IMR-90 (cell line): Measurements from ENCODE around the gene FAM221A. TPM values are rescaled to one million over a fixed set of nuclear protein-coding genes. Genes with fewer than 3 reads are reported as not detected.

Source experiments
- ATAC-seq: fragments of 200-7000 bp; cut with Tn5 transposase; 2 replicates; pipeline ENCODE4 v1.9.1; 2020; ENCODE audit warnings: low read depth, mild to moderate bottlenecking, moderate library complexity
- BruUV-seq: library from RNA; stranded (reverse); fragments of 400-500 nt; replicated peaks from 2 replicates; lab custom pipeline; 2021; lab: Mats Ljungman, UMichigan
- CTCF ChIA-PET: fragments of 300-600 bp; formaldehyde crosslinking; extraction: SDS; loops from one replicate; lab custom pipeline; 2021; ENCODE audit warnings: antibody characterized with exemption; lab: Yijun Ruan, JAX
- POLR2A ChIA-PET: fragments of 300-600 bp; sonication (Branson Sonifier 250); formaldehyde crosslinking; loops from one replicate; lab custom pipeline; 2022; ENCODE audit warnings: antibody characterized with exemption; ENCODE audit not compliant: unreplicated experiment; lab: Charles Lee
- DNase-seq: peaks from one replicate; pipeline ENCODE4 v3.0.0; 2013
- H2AFZ ChIP-seq: replicated peaks from 2 replicates; pipeline ENCODE3; 2013; ENCODE audit warnings: low read length, mild to moderate bottlenecking; ENCODE audit not compliant: poor library complexity
- H2AK5ac ChIP-seq: 2 replicates; pipeline ENCODE4 v1.6.1; 2013; ENCODE audit warnings: low read depth, low read length, inconsistent platforms
- H2AK9ac ChIP-seq: replicated peaks from 2 replicates; pipeline ENCODE3; 2013; ENCODE audit warnings: mild to moderate bottlenecking, low read depth, low read length, moderate library complexity; ENCODE audit not compliant: poor library complexity
- H2BK120ac ChIP-seq: 2 replicates; pipeline ENCODE4 v1.6.1; 2013; ENCODE audit warnings: low read depth, low read length, inconsistent platforms
- H2BK15ac ChIP-seq: 3 replicates; pipeline ENCODE4 v1.6.1; 2013; ENCODE audit warnings: low read depth, low read length, inconsistent platforms
- H2BK20ac ChIP-seq: 2 replicates; pipeline ENCODE4 v1.6.1; 2013; ENCODE audit warnings: low read depth, mild to moderate bottlenecking, inconsistent platforms, low read length, moderate library complexity
- H2BK5ac ChIP-seq: 2 replicates; pipeline ENCODE4 v1.6.1; 2013; ENCODE audit warnings: mild to moderate bottlenecking, low read depth, low read length, inconsistent platforms; ENCODE audit not compliant: poor library complexity, severe bottlenecking
- H3K14ac ChIP-seq: replicated peaks from 2 replicates; pipeline ENCODE4 v1.6.1; 2013; ENCODE audit warnings: low read depth, low read length, inconsistent platforms
- H3K18ac ChIP-seq: 2 replicates; pipeline ENCODE4 v1.6.1; 2013; ENCODE audit warnings: low read depth, low read length, control low read depth
- H3K23ac ChIP-seq: 2 replicates; pipeline ENCODE4 v1.6.1; 2013; ENCODE audit warnings: low read depth, low read length, inconsistent platforms
- H3K27ac ChIP-seq: 2 replicates; pipeline ENCODE4 v1.5.1; 2013; ENCODE audit warnings: mild to moderate bottlenecking, control low read depth, low read length; ENCODE audit not compliant: insufficient read depth
- H3K27me3 ChIP-seq: 2 replicates; pipeline ENCODE4 v1.6.1; 2013; ENCODE audit warnings: low read length; ENCODE audit not compliant: control insufficient read depth, insufficient read depth
- H3K36me3 ChIP-seq: 2 replicates; pipeline ENCODE4 v1.6.1; 2013; ENCODE audit warnings: low read length, mixed read lengths; ENCODE audit not compliant: control insufficient read depth, insufficient read depth
- H3K4ac ChIP-seq: 2 replicates; pipeline ENCODE4 v1.6.1; 2013; ENCODE audit warnings: low read depth, low read length, inconsistent platforms
- H3K4me1 ChIP-seq: 2 replicates; pipeline ENCODE4 v1.6.1; 2013; ENCODE audit warnings: low read length, mixed read lengths; ENCODE audit not compliant: control insufficient read depth, insufficient read depth
- H3K4me2 ChIP-seq: 2 replicates; pipeline ENCODE4 v1.6.1; 2013; ENCODE audit warnings: low read depth, mild to moderate bottlenecking, control low read depth, low read length, moderate library complexity
- H3K4me3 ChIP-seq: 2 replicates; pipeline ENCODE4 v1.5.1; 2013; ENCODE audit warnings: low read depth, mild to moderate bottlenecking, control low read depth, low read length, moderate library complexity; ENCODE audit not compliant: insufficient read depth
- H3K56ac ChIP-seq: 2 replicates; pipeline ENCODE4 v1.6.1; 2013; ENCODE audit warnings: low read length, inconsistent platforms; ENCODE audit not compliant: insufficient read depth; ENCODE audit errors: extremely low read depth
- H3K79me1 ChIP-seq, 2 experiments: 2 replicates each; pipeline ENCODE4 v1.6.1; 2013; ENCODE audit warnings: low read length in 2 of 2, inconsistent platforms in 1 of 2, low read depth in 1 of 2
- H3K9ac ChIP-seq: 2 replicates; pipeline ENCODE4 v1.6.1; 2013; ENCODE audit warnings: low read depth, low read length, control low read depth
- H3K9me1 ChIP-seq: 2 replicates; pipeline ENCODE4 v1.6.1; 2013; ENCODE audit warnings: low read length, inconsistent platforms; ENCODE audit not compliant: insufficient read depth
- H3K9me3 ChIP-seq: 2 replicates; pipeline ENCODE4 v1.6.1; 2013; ENCODE audit warnings: low read length; ENCODE audit not compliant: control insufficient read depth, insufficient read depth
- H4K20me1 ChIP-seq: 2 replicates; pipeline ENCODE4 v1.6.1; 2013; ENCODE audit warnings: low read length, inconsistent platforms; ENCODE audit not compliant: insufficient read depth
- H4K5ac ChIP-seq: 2 replicates; pipeline ENCODE4 v1.6.1; 2013; ENCODE audit warnings: mild to moderate bottlenecking, low read depth, low read length, control low read depth
- H4K8ac ChIP-seq, 2 experiments: 2 replicates each; pipeline ENCODE4 v1.6.1; 2013; ENCODE audit warnings: low read depth in 2 of 2, low read length in 2 of 2, control low read depth in 1 of 2, inconsistent platforms in 1 of 2
- H4K91ac ChIP-seq: 2 replicates; pipeline ENCODE4 v1.6.1; 2013; ENCODE audit warnings: low read depth, low read length, inconsistent platforms; ENCODE audit not compliant: insufficient read depth
- BHLHE40 ChIP-seq: fragments of 150-350 bp; IDR thresholded peaks from 2 replicates; pipeline ENCODE4 v1.6.1; 2016; ENCODE audit warnings: mild to moderate bottlenecking, low read depth, low read length
- CEBPB ChIP-seq: IDR thresholded peaks from 2 replicates; pipeline ENCODE4 v1.6.1; 2012; ENCODE audit warnings: low read depth, low read length, improper control_type of control experiment
- CHD1 ChIP-seq: IDR thresholded peaks from 2 replicates; pipeline ENCODE4 v1.6.1; 2012; ENCODE audit warnings: low read depth, low read length, improper control_type of control experiment
- FOS ChIP-seq: fragments of 150-350 bp; IDR thresholded peaks from 2 replicates; pipeline ENCODE4 v1.6.1; 2016; ENCODE audit warnings: low read depth, low read length
- MAFK ChIP-seq: IDR thresholded peaks from 2 replicates; pipeline ENCODE4 v1.6.1; 2012; ENCODE audit warnings: low read depth, low read length, improper control_type of control experiment
- MAZ ChIP-seq: IDR thresholded peaks from 2 replicates; pipeline ENCODE4 v1.6.1; 2012; ENCODE audit warnings: low read depth, mild to moderate bottlenecking, low read length, improper control_type of control experiment, moderate library complexity, borderline replicate concordance
- MXI1 ChIP-seq: IDR thresholded peaks from 2 replicates; pipeline ENCODE4 v1.6.1; 2012; ENCODE audit warnings: low read depth, mild to moderate bottlenecking, low read length, moderate library complexity, borderline replicate concordance
- NFE2L2 ChIP-seq: fragments of 150-350 bp; IDR thresholded peaks from 2 replicates; pipeline ENCODE4 v1.6.1; 2016; ENCODE audit warnings: low read depth, mild to moderate bottlenecking, low read length
- POLR2A ChIP-seq: IDR thresholded peaks from 2 replicates; pipeline ENCODE4 v1.6.1; 2012; ENCODE audit warnings: mild to moderate bottlenecking, low read depth, low read length
- RAD21 ChIP-seq: IDR thresholded peaks from 2 replicates; pipeline ENCODE4 v1.6.1; 2012; ENCODE audit warnings: low read length, improper control_type of control experiment
- RCOR1 ChIP-seq: IDR thresholded peaks from 2 replicates; pipeline ENCODE4 v1.6.1; 2012; ENCODE audit warnings: mild to moderate bottlenecking, low read length, improper control_type of control experiment; ENCODE audit not compliant: insufficient replicate concordance
- RFX5 ChIP-seq: IDR thresholded peaks from 2 replicates; pipeline ENCODE4 v1.8.0; 2012; ENCODE audit warnings: low read depth, mild to moderate bottlenecking, low read length, moderate library complexity
- WGBS, 2 experiments: methylation state at CpG; one replicate each; pipeline versions ENCODE4 v1.1.5 to v1.1.7; 2013; ENCODE audit warnings: missing lambda C conversion rate in 2 of 2; ENCODE audit not compliant: insufficient read length in 1 of 2; ENCODE audit errors: extremely low coverage in 2 of 2; 5-methylcytosine and 5-hydroxymethylcytosine counted together
- dilution Hi-C: fragments of 300-500 bp; cut with HindIII; formaldehyde crosslinking; loops from one replicate; pipeline ENCODE4 v1.14.3; 2018; ENCODE audit warnings: low sequenced_read_pairs; ENCODE audit not compliant: unreplicated experiment
- in situ Hi-C: fragments of 300-500 bp; cut with MboI; formaldehyde crosslinking; loops from 3 replicates; pipeline ENCODE4 v1.14.3; 2019; ENCODE audit warnings: low sequenced_read_pairs, inconsistent platforms, mixed read lengths
- intact Hi-C: fragments of 100-400 bp; cut with micrococcal nuclease; formaldehyde crosslinking; loops from 2 replicates; pipeline ENCODE4 v1.10.0; 2022
- polyA plus RNA-seq, 3 experiments: library from polyadenylated mRNA; depleted of rRNA; stranded (reverse); fragments of >200 nt; gene quantifications; 2 replicates each; pipeline ENCODE4 v1.2.3, GENCODE V29; 2012; ENCODE audit warnings: low replicate concordance in 1 of 3
- total RNA-seq: library from RNA; depleted of rRNA; stranded (reverse); fragments of >200 nt; gene quantifications from 2 replicates; pipeline ENCODE4 v1.2.3, GENCODE V29; 2012
- TF ChIP-seq, protein P1 (sequence below): conservative IDR thresholded peaks from 2 replicates; pipeline ENCODE4 v1.5.1; 2012; ENCODE audit warnings: mild to moderate bottlenecking, low read depth, low read length, improper control_type of control experiment
- TF ChIP-seq, protein P2 (sequence below): fragments of 150-350 bp; IDR thresholded peaks from 2 replicates; pipeline ENCODE4 v1.6.1; 2016; ENCODE audit warnings: low read depth, mild to moderate bottlenecking, low read length, moderate library complexity, borderline replicate concordance

Gene FAM221A
- total and polyA plus RNA-seq, 2 of the 4 experiments (the other 2 are of a cell fraction) = 1.1 to 2.1 TPM

DNA sequence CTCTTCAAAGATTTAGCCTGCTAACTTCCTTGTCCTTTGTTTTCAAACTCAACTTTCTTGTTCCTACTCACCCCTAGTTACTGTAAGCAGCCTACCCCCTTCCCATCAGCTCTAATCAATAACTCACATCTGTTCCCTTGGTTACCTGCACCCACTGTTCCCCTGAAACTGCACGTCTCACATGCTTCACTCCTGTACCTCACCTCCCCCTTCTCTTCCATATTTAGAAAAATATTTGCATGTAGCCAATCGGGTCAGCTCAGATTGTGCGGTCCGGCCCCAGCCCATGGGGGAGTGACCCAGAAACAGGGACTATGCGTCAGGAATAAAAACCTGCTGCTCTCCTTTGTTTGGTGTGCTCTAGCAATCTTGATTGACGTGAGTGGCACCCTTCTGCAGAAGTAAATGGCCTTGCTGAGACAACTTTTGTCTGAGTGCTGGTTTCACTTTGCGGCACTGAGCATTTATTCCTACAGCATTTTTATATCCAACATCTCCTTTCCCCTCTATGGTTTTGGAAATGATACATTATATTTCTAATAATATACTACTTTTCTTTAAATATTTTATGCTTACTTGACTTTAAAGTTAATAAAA lies 21.1 kb upstream of the FAM221A start:
- no peak overlapping the region for H3K4ac ChIP-seq
- dilution Hi-C loops = no loop called here
- TF ChIP-seq NFE2L2 = no peak
- no peak for TF ChIP-seq RAD21
- TF ChIP-seq, protein P1, sequence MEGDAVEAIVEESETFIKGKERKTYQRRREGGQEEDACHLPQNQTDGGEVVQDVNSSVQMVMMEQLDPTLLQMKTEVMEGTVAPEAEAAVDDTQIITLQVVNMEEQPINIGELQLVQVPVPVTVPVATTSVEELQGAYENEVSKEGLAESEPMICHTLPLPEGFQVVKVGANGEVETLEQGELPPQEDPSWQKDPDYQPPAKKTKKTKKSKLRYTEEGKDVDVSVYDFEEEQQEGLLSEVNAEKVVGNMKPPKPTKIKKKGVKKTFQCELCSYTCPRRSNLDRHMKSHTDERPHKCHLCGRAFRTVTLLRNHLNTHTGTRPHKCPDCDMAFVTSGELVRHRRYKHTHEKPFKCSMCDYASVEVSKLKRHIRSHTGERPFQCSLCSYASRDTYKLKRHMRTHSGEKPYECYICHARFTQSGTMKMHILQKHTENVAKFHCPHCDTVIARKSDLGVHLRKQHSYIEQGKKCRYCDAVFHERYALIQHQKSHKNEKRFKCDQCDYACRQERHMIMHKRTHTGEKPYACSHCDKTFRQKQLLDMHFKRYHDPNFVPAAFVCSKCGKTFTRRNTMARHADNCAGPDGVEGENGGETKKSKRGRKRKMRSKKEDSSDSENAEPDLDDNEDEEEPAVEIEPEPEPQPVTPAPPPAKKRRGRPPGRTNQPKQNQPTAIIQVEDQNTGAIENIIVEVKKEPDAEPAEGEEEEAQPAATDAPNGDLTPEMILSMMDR = no peak
- no peak for TF ChIP-seq POLR2A
- TF ChIP-seq MAFK = no peak
- TF ChIP-seq RFX5 = no peak
- no peak for TF ChIP-seq RCOR1
- no peak for TF ChIP-seq CHD1
- no peak for TF ChIP-seq MXI1
- TF ChIP-seq MAZ = no peak
- no peak for TF ChIP-seq FOS
- no peak for TF ChIP-seq CEBPB
- TF ChIP-seq, protein P2, sequence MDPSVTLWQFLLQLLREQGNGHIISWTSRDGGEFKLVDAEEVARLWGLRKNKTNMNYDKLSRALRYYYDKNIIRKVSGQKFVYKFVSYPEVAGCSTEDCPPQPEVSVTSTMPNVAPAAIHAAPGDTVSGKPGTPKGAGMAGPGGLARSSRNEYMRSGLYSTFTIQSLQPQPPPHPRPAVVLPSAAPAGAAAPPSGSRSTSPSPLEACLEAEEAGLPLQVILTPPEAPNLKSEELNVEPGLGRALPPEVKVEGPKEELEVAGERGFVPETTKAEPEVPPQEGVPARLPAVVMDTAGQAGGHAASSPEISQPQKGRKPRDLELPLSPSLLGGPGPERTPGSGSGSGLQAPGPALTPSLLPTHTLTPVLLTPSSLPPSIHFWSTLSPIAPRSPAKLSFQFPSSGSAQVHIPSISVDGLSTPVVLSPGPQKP = no peak
- no peak for TF ChIP-seq BHLHE40
- no TSS peak for BruUV-seq
- H3K9ac ChIP-seq = no peak overlapping the region
- intact Hi-C loops = no loop called here
- no peak overlapping the region for H2AFZ ChIP-seq
- H3K4me3 ChIP-seq = no peak overlapping the region
- H3K4me1 ChIP-seq = peaks cover 1% of the 10 kb centered on the region; the same call in 1 of the 2 replicates
- H3K23ac ChIP-seq = no peak overlapping the region
- H2BK120ac ChIP-seq = no peak overlapping the region
- no peak overlapping the region for H2AK5ac ChIP-seq
- no peak for DNase-seq
- no peak for ATAC-seq
- ChIA-PET CTCF (no interaction called here), POLR2A (no interaction called here)
- no peaks in the 10 kb centered on the region for H3K36me3 ChIP-seq
- no peak overlapping the region for H2BK20ac ChIP-seq
- no peak overlapping the region for H3K14ac ChIP-seq
- no peaks in the 10 kb centered on the region for H3K27me3 ChIP-seq
- no peaks in the 10 kb centered on the region for H3K9me1 ChIP-seq
- H2AK9ac ChIP-seq = no peak overlapping the region
- no CpG with 5 or more reads among the region's 7 CpGs for WGBS, 2 experiments
- H3K9me3 ChIP-seq = peaks cover 11% of the 10 kb centered on the region
- no peak overlapping the region for H2BK5ac ChIP-seq
- H4K91ac ChIP-seq = no peak overlapping the region
- no peak overlapping the region for H3K18ac ChIP-seq
- no peaks in the 10 kb centered on the region for H4K20me1 ChIP-seq
- H4K5ac ChIP-seq = no peak overlapping the region
- H4K8ac ChIP-seq = no peak overlapping the region
- in situ Hi-C loops = no loop called here
- no peak overlapping the region for H3K27ac ChIP-seq
- no peak overlapping the region for H3K4me2 ChIP-seq
- no peaks in the 10 kb centered on the region for H3K79me1 ChIP-seq
- H3K56ac ChIP-seq = no peak overlapping the region
- H2BK15ac ChIP-seq = no peak overlapping the region
